NCI-H2196 treated with DMSO at 0.1 percent for 48 hours (cell line): ENCODE measurements around the gene PDSS2.
"Not testable (repeated sequence)": the region's sequence is repeated elsewhere in the genome, so short reads cannot be mapped to it uniquely, and the experiment has no call there.

Experiments
- DNase-seq: peaks from one replicate; lab custom pipeline; 2025; ENCODE audit not compliant: unreplicated experiment; lab: John Stamatoyannopoulos, UW

Gene PDSS2

DNA sequence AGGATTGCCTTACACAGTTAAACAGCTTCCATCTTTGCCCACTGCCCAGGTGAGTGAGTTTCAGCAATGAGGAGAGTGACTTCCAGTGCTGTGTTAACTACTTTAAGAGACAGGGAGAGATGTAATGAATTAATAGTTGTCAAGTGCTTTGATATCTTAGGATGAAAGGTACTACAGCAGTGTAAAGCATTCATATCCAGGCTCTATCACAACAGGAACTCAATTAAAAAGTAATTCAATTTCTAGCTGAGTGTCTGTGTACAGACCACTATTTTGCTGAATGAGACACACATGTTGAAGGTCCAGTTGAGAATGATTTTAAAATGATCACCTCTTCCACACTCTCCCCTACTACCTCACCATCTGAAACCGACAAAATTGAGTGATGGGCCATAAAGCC lies 273.3 kb downstream of the PDSS2 start:
- DNase-seq: no peak

DNA sequence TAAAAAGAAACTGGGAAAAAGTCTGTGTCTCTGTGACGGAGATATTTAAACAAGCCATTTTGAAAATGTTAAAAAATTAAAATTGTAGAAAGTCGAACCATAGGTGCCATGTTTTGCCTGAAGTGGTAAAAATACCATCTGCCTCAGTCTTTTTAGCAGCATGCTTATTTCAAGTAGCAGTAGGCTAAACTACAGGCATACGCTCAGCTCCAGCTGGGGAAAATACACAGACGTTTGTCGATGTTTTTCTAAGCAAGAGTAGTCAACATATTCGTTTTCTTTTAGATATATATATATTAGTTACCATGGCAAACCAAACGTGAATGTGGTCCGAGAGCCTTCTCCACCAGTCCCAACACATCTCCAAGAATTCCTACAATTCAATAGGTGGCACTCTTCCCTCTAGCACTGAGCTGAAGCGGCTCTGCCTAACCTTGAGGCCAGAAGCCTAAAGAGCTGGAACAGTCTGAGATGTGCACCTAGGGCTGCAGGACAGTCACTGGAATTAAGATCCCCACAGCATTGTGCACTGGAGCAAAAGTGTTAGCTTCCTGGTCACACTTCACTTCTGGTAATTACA lies 273.9 kb downstream of the PDSS2 start:
- DNase-seq: no peak

DNA sequence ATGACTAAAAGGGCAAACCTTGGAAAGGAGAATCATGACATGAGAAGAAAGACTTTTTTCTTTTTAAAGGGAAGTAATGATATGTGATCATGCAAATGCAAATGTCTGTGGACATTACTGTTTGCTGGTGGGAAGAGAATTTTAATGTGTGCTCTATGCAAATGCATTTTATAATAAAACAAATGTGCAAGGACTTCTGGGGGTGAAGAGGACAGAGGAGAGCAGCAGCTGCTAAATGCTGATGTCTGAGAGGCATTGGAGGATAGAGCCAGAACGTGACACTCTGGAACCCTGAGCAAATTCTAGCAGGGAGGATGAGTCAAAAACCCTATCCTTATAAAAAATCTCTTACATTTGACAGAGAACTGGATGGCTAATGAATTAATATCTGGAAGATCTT lies 274.9 kb downstream of the PDSS2 start:
- no peak for DNase-seq

DNA sequence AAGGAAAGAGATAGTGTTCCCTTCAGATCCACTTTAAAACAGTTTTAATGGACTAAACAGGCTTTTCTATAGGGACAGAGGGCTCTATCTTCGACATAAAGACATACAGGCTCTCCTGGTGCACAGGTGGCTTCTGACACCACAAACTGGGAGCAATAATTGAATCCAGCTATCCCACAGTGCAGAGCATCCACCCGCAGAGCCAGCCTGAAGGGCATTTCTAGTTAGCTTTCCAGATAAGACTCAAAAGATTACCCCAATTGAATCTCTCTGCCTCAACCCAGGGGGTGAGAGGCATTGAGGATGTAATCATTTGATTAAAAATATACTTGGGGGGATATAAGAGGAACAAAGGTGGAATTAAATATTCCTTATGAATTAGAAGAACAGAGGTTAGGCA lies 279.3 kb downstream of the PDSS2 start:
- DNase-seq: no peak

DNA sequence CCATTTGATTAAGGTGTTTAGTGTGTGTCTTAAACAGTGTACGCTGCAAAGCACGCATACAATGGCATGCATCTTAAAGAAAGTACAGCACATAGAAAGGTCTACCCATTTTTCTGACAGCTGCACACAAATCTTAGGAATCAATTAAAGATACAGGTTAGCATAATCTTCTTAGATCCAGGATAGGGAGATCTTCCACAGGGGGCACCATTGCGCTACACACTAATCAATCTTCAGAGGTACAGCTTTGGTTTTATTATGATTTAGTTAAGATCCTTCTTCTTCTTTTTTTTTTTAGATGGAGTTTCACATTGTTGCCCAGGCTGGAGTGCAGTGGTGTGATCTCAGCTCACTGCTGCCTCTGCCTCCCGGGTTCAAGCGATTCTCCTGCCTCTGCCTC lies 280.4 kb downstream of the PDSS2 start:
- no peak for DNase-seq

DNA sequence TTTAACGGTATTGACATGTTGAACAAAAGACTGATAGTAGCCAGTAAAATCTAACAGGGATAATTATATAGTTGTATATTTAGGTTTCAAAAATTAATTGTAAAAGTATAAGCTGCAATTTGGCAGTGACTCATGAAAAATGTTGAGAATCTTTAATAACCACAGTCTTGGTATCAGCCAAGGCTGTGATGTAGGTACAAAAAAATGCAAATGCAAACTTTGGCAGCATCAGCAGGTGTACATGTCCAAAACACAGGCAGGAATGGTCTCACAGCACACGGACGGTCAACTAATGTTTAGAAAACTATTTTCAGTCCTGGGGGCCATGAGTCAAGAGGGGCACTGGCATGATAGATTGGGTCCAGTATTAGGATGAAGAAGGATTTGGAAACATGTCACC lies 285.6 kb downstream of the PDSS2 start:
- no peak for DNase-seq

DNA sequence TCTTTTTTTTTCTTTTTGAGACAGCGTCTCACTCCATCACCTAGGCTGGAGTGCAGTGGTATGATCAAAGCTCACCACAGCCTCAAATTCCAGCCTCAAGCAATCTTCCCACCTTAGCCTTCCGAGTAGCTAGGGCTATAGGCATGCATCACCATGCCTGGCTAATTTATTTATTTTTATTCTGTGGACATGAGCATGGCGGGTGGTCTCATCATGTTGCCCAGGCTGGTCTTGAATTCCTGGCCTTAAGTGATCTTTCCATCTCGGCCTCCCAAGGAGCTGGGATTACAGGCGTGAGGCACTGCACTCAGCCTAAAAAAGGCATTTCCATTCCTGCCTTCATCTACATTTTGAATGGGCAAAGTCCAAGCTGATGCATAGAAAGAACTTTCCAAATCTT lies 287.9 kb downstream of the PDSS2 start:
- no peak for DNase-seq

DNA sequence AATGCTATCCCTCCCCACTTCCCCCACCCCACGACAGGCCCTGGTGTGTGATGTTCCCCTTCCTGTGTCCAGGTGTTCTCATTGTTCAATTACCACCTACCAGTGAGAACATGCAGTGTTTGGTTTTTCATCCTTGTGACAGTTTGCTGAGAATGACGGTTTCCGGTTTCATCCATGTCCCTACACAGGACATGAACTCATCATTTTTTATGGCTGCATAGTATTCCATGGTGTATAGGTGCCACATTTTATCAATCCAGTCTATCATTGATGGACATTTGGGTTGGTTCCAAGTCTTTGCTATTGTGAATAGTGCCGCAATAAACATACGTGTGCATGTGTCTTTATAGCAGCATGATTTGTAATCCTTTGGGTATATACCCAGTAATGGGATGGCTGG lies 295.1 kb downstream of the PDSS2 start:
- not testable (repeated sequence) for DNase-seq

DNA sequence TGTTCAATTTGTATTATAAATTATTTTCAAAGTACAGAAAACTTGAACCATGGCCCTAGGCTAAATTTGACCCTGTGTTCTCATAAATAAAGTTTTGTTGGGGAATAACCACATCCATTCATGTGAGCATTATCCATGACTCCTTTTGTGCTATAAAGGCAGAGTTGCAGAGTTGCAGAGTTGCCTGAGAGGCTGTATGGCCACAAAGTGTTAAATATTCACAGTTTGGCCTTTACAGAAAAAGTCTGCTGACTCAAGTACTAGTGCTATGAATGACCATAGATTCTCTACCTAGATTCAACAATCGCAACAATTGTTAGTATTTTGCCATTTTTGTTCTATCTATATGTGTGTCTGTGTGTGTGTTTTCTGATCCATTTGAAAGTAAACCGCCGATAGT lies 297.8 kb downstream of the PDSS2 start:
- no peak for DNase-seq

DNA sequence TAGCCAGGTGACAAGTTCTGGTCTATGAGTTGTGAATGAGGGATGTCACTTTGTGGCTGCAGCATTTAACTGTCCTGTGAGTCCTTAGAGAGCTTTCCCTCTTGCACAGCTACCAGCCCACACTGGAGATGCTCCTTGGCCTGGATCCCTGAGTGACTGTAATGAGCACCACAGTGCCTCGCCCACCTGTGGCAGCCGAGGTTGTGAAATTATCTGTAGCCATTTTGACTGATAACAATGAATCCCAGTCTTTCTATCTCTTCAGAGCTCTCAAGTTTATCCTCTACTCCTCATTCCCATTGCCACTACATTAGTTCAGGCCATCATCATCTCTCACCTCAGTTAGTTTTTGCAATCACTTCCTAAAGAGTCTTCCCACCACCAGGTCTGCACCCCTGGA lies 302.7 kb downstream of the PDSS2 start:
- DNase-seq: no peak

DNA sequence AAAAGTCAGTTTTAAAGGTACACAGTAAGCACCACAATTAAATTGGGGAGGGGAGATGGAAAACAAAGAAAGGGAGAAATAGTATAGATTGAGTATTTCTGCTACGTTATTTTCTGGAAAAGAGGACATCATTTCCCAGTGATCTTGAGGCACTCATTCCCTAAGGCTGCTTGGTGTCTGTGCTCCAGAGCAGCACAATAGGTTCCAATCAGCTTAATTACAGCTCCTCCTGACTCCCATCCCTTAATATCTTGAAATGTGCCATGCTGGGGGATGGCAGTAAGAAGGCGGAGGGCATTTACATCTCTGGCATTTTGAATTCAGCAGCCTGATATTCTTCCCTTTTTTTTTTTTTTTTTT lies 304.6 kb downstream of the PDSS2 start:
- peak; percentile 73 for DNase-seq

DNA sequence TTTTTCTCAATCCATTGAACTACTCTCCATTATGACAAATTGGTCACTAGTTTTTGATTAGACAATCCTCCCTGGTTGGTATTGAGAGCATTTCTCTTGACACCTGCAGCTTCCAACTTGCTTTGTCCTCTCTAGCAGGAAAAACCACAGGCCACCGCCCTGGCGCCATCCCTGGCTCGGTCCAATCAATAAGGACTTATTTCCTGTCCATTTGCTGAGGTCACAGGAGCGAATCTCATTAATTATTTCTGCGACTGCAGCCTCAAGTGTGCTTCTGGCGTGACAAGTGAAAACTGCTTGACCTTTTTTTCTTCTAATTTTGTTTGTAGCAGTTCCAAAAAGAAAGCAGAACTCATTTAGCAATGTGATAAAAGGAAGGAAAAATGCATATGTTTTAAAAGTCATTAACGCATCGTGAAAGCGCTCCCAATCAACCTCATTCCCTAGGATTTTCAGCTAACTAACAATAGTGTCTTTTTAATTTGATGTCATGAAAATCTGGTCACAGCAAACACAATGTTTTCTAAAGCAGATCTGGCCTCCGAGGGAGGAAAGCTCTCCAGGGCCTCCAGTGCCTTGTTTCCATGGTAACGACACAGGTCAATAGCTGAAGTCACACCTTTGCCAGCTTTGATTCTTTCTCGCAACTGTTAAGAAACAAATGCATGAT lies 305.1 kb downstream of the PDSS2 start:
- peak; percentile 97 for DNase-seq

DNA sequence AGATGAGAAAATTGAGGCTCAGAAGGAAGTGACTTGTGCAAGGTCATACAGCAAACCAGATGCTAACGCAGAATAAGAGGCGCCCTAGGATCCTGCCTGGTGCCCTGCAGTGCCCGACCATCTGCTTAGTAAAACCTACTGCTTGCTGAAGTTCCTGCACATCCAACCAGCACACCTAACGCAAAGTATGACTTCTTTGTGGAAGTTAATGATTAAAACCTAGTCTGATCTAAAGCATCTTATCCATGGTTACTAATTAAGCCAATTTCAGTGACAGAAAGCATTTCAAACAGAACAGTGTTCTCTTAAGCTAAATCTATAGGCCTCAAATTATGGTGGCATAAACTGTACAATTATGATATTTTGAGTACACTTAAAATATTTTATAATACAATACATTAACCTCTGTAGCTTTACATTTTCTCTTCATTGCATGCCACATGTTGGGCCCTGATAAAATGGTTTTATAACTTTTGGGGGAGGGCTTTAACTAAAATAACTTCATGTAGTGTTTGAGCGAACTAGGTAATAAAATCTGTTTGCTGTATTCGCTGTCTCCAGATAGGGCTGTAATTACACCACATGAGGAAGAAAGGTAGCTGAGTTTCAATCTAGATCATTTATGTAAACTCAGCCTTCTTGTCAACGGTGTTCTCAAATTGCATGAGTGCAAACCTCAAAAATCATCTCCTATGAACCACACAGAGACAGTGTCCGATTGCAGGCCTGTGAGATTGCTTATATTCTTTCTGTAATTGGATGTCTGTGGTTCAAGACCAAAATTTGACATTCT lies 306.5 kb downstream of the PDSS2 start:
- DNase-seq: peak; percentile 88

DNA sequence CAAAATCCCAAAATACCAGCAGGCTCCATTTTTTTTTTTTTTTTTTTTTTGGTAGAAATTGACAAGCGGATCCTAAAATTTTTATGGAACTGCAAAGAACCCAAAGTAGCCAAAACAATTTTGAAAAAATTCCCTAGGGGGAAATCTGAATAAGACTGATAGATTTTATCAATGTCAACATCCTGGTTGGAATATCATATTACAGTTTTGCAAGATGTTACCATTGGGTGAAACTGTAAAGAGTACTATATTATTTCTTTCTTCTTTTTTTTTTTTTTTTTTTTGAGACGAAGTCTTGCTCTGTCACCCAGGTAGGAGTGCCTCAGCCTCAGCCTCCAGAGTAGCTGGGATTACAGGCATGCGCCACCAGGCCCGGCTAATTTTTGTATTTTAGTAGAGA lies 314.7 kb downstream of the PDSS2 start:
- DNase-seq: no peak

DNA sequence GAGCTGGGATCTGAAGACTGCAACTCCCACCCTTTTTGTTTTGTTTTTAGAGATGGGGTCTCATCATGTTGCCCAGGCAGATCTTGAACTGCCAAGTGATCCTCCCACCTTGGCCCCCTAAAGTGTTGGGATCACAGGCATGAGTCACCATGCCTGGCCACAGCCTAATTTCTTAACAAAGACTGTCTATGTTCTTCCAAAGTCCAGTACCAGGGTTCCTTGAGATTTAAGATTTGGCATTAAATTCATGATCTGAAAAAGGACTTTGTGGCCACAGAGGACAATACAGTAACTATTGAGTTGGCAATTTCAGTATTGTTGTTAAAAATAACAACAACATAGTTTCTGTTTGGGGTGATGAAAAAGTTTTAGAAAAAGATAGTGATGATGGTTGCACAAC lies 315.4 kb downstream of the PDSS2 start:
- DNase-seq: no peak

DNA sequence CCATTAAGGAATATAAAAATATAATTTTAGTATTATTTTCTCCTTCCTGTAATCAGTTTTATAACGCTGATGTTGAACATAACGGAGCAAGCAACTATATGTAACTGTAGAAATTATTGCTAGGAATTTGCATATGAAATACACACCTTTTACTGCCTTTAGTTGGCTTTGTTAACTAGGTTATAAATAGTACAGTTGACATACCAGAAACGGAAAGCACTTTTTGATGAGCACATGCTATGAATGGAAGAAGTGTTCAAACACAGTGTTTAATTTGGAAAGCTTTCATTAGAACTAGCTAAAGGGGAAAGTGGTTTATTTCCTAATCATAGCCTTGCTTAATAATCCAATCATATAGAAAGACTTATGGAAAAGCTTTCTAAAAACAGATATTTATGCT lies 318.8 kb downstream of the PDSS2 start:
- DNase-seq: no peak

DNA sequence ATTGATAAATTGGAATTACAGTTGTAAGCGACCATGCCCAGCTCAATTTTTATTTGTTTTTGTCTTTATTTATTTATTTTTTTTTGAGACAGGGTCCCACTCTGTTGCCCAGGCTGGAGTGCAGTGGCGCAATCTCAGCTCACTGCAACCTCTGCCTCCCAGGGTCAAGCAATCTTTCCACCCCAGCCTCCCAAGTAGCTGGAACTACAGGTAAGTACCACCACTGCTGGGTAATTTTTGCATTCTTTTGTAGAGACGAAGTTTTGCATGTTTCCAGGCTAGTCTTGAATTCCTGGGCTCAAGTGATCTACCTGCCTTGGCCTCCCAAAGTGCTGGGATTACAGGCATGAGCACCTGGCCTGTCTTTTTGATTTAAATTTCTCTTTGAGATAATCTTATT lies 323.0 kb downstream of the PDSS2 start:
- DNase-seq: not testable (repeated sequence)

DNA sequence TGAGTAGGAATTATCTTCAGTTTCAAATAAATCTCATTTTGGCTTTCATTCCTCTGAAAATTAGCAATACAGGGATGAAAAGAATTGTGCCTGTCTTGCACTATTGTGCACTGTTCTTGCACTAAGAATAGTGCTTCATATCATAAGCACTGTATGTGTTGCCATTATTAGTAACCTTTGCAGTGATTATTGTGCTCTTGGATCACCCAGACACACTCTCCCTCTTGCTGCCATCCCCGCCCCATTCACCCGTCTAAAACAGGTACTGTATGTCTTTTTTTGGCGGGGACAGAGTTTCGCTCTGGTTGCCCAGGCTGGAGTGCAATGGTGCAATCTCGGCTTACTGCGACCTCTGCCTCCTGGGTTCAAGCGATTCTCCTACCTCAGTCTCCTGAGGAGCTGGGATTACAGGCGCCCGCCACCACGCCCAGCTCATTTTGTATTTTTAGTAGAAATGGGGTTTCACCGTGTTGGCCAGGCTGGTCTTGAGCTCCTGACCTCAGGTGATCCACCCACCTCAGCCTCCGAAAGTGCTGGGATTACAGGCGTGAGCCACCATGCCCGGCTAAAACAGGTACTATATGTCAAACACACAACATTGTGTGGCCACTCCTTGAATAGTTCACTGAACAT lies 324.2 kb downstream of the PDSS2 start:
- not testable (repeated sequence) for DNase-seq

DNA sequence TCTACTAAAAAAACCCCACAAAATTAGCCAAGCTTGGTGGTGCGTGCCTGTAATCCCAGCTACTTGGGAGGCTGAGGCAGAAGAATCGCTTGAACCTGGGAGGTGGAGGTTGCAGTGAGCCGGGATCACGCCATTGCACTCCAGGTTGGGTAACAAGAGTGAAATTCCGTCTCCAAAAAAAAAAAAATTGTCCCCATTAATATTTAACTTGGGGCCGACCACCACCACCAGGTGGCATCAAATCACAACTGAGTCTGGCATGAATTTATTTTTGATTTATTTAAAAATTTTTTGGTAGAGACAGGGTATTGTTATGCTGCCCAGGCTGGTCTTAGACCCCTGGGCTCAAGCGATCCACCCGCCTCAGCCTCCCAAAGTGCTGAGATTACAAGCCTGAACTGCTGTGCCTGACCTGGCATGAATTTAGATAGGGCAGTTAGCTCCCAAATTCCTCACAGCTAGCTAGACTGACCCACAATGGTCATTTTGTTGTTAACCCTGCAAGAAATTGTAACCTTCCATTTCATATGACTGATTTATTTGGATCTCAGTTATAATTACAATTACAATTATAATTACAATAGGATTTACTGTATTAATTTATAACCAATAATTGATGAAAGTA lies 326.9 kb downstream of the PDSS2 start:
- DNase-seq: peak; percentile 47

DNA sequence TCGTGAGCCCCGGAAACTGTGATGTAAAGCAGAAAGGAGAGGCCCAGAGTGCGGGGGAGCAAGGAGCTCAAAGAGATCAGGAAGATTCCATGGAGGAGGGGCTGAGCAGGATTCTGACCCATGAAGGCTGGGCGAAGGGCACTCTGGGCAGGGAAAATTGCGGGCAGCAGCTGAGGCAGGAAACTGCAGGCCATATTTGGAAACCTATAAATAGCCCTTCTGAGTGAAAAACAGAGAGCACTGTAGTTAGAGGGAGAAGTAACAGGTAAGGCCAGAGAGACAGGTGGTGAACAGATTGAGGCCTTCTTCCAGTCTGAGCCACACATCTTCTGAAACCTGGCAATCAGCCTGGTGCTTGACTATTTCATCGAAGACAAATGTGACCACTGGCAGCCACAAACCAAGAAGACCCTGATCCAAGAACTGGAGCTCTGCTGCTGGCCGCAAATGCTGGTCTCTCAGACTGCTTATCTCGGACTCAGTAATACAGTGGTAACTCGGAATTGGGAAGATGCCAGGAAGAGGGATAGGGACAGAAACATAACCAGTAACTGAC lies 329.9 kb downstream of the PDSS2 start:
- peak; percentile 44 for DNase-seq

DNA sequence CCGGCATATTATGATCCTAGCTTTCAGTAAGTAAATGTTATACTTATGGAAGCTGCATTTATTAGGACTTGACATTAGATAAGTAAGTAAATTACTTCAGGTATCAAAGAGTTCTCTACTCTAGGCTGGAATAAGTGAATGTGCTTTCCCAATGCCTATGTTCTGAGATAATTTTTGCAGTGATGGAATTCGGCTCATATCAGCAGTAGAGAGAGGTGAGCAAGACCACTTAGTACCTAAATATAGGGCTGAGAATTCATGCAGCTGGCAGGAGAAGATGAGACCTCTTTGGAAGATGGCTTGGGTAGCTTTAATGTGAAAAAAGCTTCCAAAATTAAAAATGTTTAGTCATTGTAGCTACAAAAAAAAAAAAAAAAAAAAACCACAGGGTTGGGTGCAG lies 330.8 kb downstream of the PDSS2 start:
- DNase-seq: no peak
